ENCODE data around the gene AK9.

- no peak for TF ChIP-seq PATZ1 (CRISPR knock-in tag; IDR thresholded peaks at IDR 0.05; ENCODE audit: borderline replicate concordance)
- TF ChIP-seq CREB5 (CRISPR knock-in tag; IDR thresholded peaks at IDR 0.05; ENCODE audit: low read depth) = no peak
Measured at GRCh38 chr6:109469591-109470189, 221.3 kb downstream of the AK9 start.

All from SK-N-SH treated with all-trans-retinoic acid at 6 μM for 48 hours (cell line).